Osteoblast (primary cell): Measurements from ENCODE around the gene PLA2G6. TPM values are rescaled to one million over a fixed set of nuclear protein-coding genes. Genes with fewer than 3 reads are reported as not detected.

Source experiments
- DNase-seq: peaks from one replicate; pipeline ENCODE4 v3.0.0; 2011; ENCODE audit warnings: low spot score, mixed read lengths; ENCODE audit not compliant: insufficient read length; ENCODE audit errors: missing footprints
- H2AFZ ChIP-seq: 2 replicates; pipeline ENCODE4 v1.6.0; 2011; ENCODE audit warnings: mild to moderate bottlenecking, low read length
- H3K27ac ChIP-seq: 2 replicates; pipeline ENCODE4 v1.5.1; 2011; ENCODE audit warnings: mild to moderate bottlenecking, low read depth, low read length, moderate library complexity
- H3K27me3 ChIP-seq: 2 replicates; pipeline ENCODE4 v1.6.0; 2012; ENCODE audit warnings: mild to moderate bottlenecking, control low read depth, inconsistent platforms, low read length, moderate library complexity; ENCODE audit not compliant: insufficient read depth
- H3K36me3 ChIP-seq: 2 replicates; pipeline ENCODE4 v1.5.1; 2011; ENCODE audit warnings: mild to moderate bottlenecking, low read length, control low read depth, moderate library complexity; ENCODE audit not compliant: insufficient read depth
- H3K4me1 ChIP-seq: 2 replicates; pipeline ENCODE4 v1.5.1; 2011; ENCODE audit warnings: mild to moderate bottlenecking, low read length, control low read depth, moderate library complexity; ENCODE audit not compliant: insufficient read depth
- H3K4me2 ChIP-seq: 2 replicates; pipeline ENCODE4 v1.6.0; 2011; ENCODE audit warnings: mild to moderate bottlenecking, low read length; ENCODE audit not compliant: insufficient read depth
- H3K4me3 ChIP-seq: fragments of 200-600 bp; sonication (generic); 3 replicates; pipeline ENCODE4 v1.5.1; 2012; ENCODE audit warnings: mild to moderate bottlenecking, low read length, inconsistent platforms; ENCODE audit not compliant: insufficient read depth
- H3K79me2 ChIP-seq: 2 replicates; pipeline ENCODE4 v1.6.0; 2012; ENCODE audit warnings: mild to moderate bottlenecking, low read length, control low read depth, inconsistent platforms; ENCODE audit not compliant: insufficient read depth
- H3K9me3 ChIP-seq: 2 replicates; pipeline ENCODE4 v1.5.1; 2011; ENCODE audit warnings: low read depth, low read length, control low read depth
- H4K20me1 ChIP-seq: 2 replicates; pipeline ENCODE4 v1.6.0; 2012; ENCODE audit warnings: mild to moderate bottlenecking, low read length, control low read depth; ENCODE audit not compliant: insufficient read depth
- CTCF ChIP-seq: IDR thresholded peaks from 2 replicates; pipeline ENCODE4 v1.5.1; 2011; ENCODE audit warnings: mild to moderate bottlenecking, low read depth, low read length, moderate library complexity; ENCODE audit errors: extremely low read depth
- total RNA-seq: library from RNA; depleted of rRNA; stranded (reverse); fragments of >200 nt; gene quantifications from 2 replicates; pipeline ENCODE4 v1.2.3, GENCODE V29; 2012

The PLA2G6 gene
- total RNA-seq, 1 donor, result 12.3 TPM

GRCh38 chr22:38085501-38085900, 96.1 kb downstream of the PLA2G6 start:
- no peak overlapping the region for H2AFZ ChIP-seq
- H3K79me2 ChIP-seq, result no peaks in the 10 kb centered on the region
- peak; percentile 74 for DNase-seq
- H3K9me3 ChIP-seq, result no peaks in the 10 kb centered on the region
- H3K4me3 ChIP-seq, result no peak overlapping the region
- peaks cover 4% of the 10 kb centered on the region for H3K4me1 ChIP-seq
- H3K27me3 ChIP-seq, result peaks cover 16% of the 10 kb centered on the region
- peaks cover 3% of the 10 kb centered on the region for H4K20me1 ChIP-seq
- no peak for TF ChIP-seq CTCF
- no peak overlapping the region for H3K27ac ChIP-seq
- no peaks in the 10 kb centered on the region for H3K36me3 ChIP-seq
- no peak overlapping the region for H3K4me2 ChIP-seq

DNA sequence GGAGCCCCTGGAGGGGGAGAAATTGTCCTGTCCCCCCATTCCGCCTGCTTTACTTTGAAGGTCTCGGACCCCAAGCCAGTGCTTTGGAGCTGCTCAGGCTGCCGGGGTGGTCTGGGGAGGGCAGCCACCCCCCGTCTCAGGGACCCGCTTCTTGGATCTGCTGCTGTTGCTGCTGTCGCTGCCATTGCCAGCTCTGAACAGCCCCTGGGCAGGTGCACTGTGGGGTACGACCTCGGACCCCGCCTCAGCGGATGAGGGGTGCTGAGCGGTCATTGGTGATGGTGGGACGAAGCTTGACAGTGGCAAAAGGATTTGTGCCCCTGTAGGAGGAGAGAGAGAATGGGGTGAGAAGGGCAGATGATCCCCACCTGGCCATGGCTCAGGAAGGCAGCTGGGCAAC, 96.6 kb downstream of the PLA2G6 start:
- peaks cover 4% of the 10 kb centered on the region for H3K4me1 ChIP-seq
- no peak overlapping the region for H3K4me2 ChIP-seq
- peaks cover 19% of the 10 kb centered on the region for H3K27me3 ChIP-seq
- peak; percentile 62 for DNase-seq
- TF ChIP-seq CTCF, result no peak
- no peaks in the 10 kb centered on the region for H3K9me3 ChIP-seq
- no peak overlapping the region for H3K4me3 ChIP-seq
- H2AFZ ChIP-seq, result no peak overlapping the region
- no peaks in the 10 kb centered on the region for H3K79me2 ChIP-seq
- peaks cover 3% of the 10 kb centered on the region for H4K20me1 ChIP-seq
- no peaks in the 10 kb centered on the region for H3K36me3 ChIP-seq
- H3K27ac ChIP-seq, result no peak overlapping the region

DNA sequence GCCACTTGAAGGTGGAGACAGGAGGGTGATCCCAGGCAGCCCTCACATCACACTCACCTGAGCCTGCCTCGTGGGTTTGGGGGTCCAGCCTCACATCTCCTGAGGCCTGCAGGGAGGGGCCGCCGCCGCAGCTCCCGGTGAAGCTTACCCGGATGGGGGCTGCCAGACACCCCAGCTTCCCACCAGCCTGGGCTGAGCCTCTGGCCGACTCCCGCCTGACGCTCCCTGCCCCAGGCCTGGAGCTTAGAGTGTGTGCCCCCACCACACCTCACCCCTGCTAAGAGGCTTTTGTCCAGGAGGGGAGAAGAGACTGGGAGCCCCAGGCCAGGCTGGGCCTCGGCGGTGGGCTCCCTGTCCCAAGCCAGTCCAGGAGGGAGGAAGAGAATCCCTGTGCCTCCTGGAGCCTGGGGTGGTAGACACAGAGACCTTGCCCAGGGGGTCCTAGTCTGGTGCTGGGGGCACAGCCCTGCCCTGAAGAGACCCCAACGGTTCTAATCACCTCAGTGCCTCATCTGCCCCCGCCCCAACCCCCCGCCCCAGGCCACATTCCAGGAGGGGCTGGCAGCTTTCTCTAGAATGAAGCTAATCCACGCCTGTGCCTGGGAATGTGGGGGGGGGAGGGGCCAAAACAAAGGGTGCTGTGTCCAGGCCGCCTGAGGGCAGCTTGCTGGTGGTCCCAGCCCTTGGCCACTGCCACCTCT, 97.5 kb downstream of the PLA2G6 start, which contains the start of gene SLC16A8:
Gene SLC16A8, minus strand, starts transcription at position 254 of the 701 bp plus-strand sequence. CDS start 1,311 bp downstream, outside the sequence.
- no peak within 1 kb of the TSS for H3K4me3 ChIP-seq
- peaks cover 3% of the 10 kb centered on the region for H4K20me1 ChIP-seq
- H3K27me3 ChIP-seq, result peaks cover 19% of the 10 kb centered on the region
- no peak for TF ChIP-seq CTCF
- DNase-seq, result peak; percentile 75
- no peaks in the 10 kb centered on the region for H3K36me3 ChIP-seq
- H3K4me2 ChIP-seq, result no peak within 1 kb of the TSS
- peaks cover 4% of the 10 kb centered on the region for H3K4me1 ChIP-seq
- no peaks in the 10 kb centered on the region for H3K9me3 ChIP-seq
- H3K27ac ChIP-seq, result no peak within 1 kb of the TSS
- H3K79me2 ChIP-seq, result no peaks in the 10 kb centered on the region
- H2AFZ ChIP-seq, result no peak within 1 kb of the TSS

DNA sequence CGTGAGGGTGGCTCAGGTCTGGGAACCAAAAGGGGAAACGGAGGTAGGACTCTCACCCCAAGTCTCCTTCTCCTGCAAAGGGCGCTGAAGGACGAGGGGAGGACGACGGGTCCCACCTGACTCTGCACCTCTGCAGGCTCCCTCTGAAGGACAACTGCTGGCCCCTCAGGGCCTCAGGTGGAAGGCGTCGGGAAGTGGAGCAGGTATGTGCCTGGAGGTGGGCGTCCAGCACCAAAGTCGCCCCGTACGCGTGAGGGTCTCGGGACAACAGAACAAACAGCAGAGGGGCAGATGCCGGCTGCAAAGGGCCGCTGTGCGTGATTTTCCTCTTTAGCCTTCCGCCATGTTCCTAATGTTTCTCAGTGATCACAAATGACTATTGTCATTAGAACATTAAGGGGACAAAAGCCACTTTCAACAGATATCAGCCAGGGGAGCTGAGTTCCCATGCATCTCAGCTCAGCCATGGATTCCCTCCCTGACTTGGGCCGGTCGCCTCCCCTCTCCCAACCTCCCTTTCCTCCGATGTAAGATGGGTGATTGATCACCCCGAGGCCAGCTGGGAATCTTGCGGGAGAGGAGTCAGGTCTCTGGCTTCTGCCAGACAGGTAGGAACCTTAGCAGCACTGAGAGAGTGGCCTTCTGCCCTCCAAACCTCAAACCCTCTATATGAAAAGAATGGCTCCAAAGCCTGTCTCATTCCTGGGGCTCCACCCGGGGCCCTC, 98.5 kb downstream of the PLA2G6 start:
- Histone ChIP-seq H3K79me2 (no peaks in the 10 kb centered on the region), H3K4me1 (no peaks in the 10 kb centered on the region), H3K27ac (no peak overlapping the region), H3K9me3 (no peaks in the 10 kb centered on the region), H3K27me3 (peaks cover 19% of the 10 kb centered on the region), H2AFZ (no peak overlapping the region), H4K20me1 (peaks cover 3% of the 10 kb centered on the region), H3K4me2 (no peak overlapping the region), H3K36me3 (no peaks in the 10 kb centered on the region), H3K4me3 (no peak overlapping the region)
- peak; percentile 83 for DNase-seq
- TF ChIP-seq CTCF, result no peak
